Fibroblast of gingiva (primary cell): ENCODE data around the gene PDE7B.

Experiments
- DNase-seq: peaks from one replicate; pipeline ENCODE4 v3.0.0-alpha.2; 2011; ENCODE audit warnings: low read depth

Gene PDE7B

GRCh38 chr6:135851442-135852271 lies at the start of gene PDE7B:
Gene PDE7B, plus strand, starts transcription at chr6:135851701.
- peak; percentile 99 for DNase-seq

GRCh38 chr6:135801755-135802465 lies 49.6 kb upstream of the PDE7B start:
- no peak for DNase-seq

GRCh38 chr6:135810486-135810885 lies 41.0 kb upstream of the PDE7B start:
- no peak for DNase-seq

GRCh38 chr6:135811170-135811569 lies 40.3 kb upstream of the PDE7B start:
- no peak for DNase-seq

- peak; percentile 76 for DNase-seq
Measured at GRCh38 chr6:135811644-135812526, 39.6 kb upstream of the PDE7B start.

- DNase-seq = no peak
Measured at GRCh38 chr6:135813401-135813800, 38.1 kb upstream of the PDE7B start.

- no peak for DNase-seq
Measured at GRCh38 chr6:135814043-135814442, 37.5 kb upstream of the PDE7B start.

- DNase-seq = no peak
Measured at GRCh38 chr6:135815216-135815615, 36.3 kb upstream of the PDE7B start.

- no peak for DNase-seq
Measured at GRCh38 chr6:135817035-135817434, 34.5 kb upstream of the PDE7B start.

GRCh38 chr6:135819665-135820064 lies 31.8 kb upstream of the PDE7B start:
- no peak for DNase-seq

GRCh38 chr6:135820340-135820739 lies 31.2 kb upstream of the PDE7B start:
- no peak for DNase-seq

- no peak for DNase-seq
Measured at GRCh38 chr6:135823851-135824250, 27.6 kb upstream of the PDE7B start.

- DNase-seq = no peak
Measured at GRCh38 chr6:135826236-135826804, 25.2 kb upstream of the PDE7B start.

GRCh38 chr6:135828021-135828420 lies 23.5 kb upstream of the PDE7B start:
- no peak for DNase-seq

- DNase-seq = peak; percentile 77
Measured at GRCh38 chr6:135830452-135830881, 21.0 kb upstream of the PDE7B start.

GRCh38 chr6:135831016-135831415 lies 20.5 kb upstream of the PDE7B start:
- peak; percentile 80 for DNase-seq

- no peak for DNase-seq
Measured at GRCh38 chr6:135832166-135832565, 19.3 kb upstream of the PDE7B start.

- DNase-seq = no peak
Measured at GRCh38 chr6:135833771-135834170, 17.7 kb upstream of the PDE7B start.

GRCh38 chr6:135837735-135838449 lies 13.6 kb upstream of the PDE7B start:
- DNase-seq = no peak

- DNase-seq = no peak
Measured at GRCh38 chr6:135839121-135839520, 12.4 kb upstream of the PDE7B start.
